ENCODE data around the gene TMEM51. TPM values are rescaled to one million over a fixed set of nuclear protein-coding genes. Genes with fewer than 3 reads are reported as not detected.

The TMEM51 gene
- total RNA-seq, 4 donors from 2014 or later: 6.4 to 12.2 (median 10.6) TPM

GRCh38 chr1:15211424-15211823 lies 57.9 kb downstream of the TMEM51 start:
- no peak for DNase-seq (ENCODE audit: low spot score in 2 of 2)
- Histone ChIP-seq H3K4me1 (peaks cover 22% of the 10 kb centered on the region), H3K9me3 (no peaks in the 10 kb centered on the region), H3K27ac (no peak overlapping the region), H3K27me3 (no peaks in the 10 kb centered on the region), H3K36me3 (no peaks in the 10 kb centered on the region), H3K4me3 (no peak overlapping the region)
- WGBS: 92% methylated on average over 3 of the region's 3 CpGs
- TF ChIP-seq CTCF (IDR thresholded peaks at IDR 0.05) (no peak), EP300 (IDR thresholded peaks at IDR 0.05) (no peak), POLR2A (IDR thresholded peaks at IDR 0.05) (no peak), POLR2AphosphoS5 (IDR thresholded peaks at IDR 0.05) (no peak)

DNA sequence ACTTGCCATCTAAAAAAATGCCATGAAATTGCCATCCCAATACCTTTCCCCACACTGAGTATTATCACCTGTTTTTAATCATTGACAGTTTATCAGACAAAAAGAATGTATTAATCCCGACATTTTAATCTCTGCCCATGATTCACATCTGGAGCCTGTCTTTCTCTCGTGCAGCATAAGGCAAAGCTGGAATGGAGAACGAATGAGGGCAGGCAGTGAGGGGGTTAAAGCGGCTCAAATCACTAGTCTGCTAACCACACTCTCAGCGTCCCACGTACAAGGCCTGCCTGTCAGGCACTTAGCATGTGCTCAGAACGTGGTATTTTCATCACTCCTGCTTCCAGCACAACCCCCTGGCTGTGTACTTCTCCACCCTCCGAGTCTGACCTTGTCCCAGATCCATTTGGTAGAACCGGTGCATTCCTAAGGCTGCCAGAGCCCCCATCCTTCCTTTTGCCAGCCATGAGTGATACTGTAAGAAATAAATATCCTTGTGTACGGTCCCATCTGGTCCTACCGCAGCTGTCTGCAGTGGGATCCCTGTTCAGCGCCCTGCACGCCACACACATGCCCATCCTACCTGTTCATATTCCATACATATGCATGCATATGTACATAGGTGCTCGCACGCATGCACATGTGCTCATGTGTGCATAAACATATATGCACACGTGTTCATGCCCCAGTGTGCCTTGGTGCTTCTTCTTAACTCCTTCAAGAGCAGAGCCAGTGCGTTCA lies 58.8 kb downstream of the TMEM51 start:
- no peaks in the 10 kb centered on the region for H3K9me3 ChIP-seq
- H3K4me1 ChIP-seq: peaks cover 22% of the 10 kb centered on the region
- H3K27ac ChIP-seq: no peak overlapping the region
- TF ChIP-seq CTCF (IDR thresholded peaks at IDR 0.05) (no peak), POLR2AphosphoS5 (IDR thresholded peaks at IDR 0.05) (no peak), EP300 (IDR thresholded peaks at IDR 0.05) (no peak), POLR2A (IDR thresholded peaks at IDR 0.05) (no peak)
- no peaks in the 10 kb centered on the region for H3K36me3 ChIP-seq
- H3K4me3 ChIP-seq: no peak overlapping the region
- no peak for DNase-seq (ENCODE audit: low spot score in 2 of 2)
- 76% methylated on average over 17 of the region's 17 CpGs for WGBS
- H3K27me3 ChIP-seq: no peaks in the 10 kb centered on the region

DNA sequence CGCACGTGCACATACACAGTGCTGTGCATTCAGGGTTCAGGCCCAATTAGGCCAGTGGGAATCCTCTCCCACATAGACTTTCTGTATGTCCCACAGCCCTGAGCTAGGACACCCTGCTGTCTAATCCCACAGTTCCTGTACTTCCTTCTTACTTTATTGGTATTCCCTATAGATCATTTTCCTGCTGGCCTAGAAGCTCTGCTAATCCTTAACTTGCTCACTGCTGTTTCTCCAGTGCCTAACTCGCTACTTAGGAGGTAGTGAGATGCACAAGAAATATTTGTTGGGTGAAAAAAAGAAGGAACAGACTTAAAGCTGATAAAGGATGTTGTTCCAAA lies 59.4 kb downstream of the TMEM51 start:
- Histone ChIP-seq H3K9me3 (no peaks in the 10 kb centered on the region), H3K27me3 (no peaks in the 10 kb centered on the region), H3K36me3 (no peaks in the 10 kb centered on the region), H3K4me1 (peaks cover 20% of the 10 kb centered on the region), H3K4me3 (no peak overlapping the region), H3K27ac (no peak overlapping the region)
- 95% methylated on average over 3 of the region's 3 CpGs for WGBS
- TF ChIP-seq POLR2A (IDR thresholded peaks at IDR 0.05) (no peak), POLR2AphosphoS5 (IDR thresholded peaks at IDR 0.05) (no peak), EP300 (IDR thresholded peaks at IDR 0.05) (no peak), CTCF (IDR thresholded peaks at IDR 0.05) (no peak)
- no peak for DNase-seq (ENCODE audit: low spot score in 2 of 2)

DNA sequence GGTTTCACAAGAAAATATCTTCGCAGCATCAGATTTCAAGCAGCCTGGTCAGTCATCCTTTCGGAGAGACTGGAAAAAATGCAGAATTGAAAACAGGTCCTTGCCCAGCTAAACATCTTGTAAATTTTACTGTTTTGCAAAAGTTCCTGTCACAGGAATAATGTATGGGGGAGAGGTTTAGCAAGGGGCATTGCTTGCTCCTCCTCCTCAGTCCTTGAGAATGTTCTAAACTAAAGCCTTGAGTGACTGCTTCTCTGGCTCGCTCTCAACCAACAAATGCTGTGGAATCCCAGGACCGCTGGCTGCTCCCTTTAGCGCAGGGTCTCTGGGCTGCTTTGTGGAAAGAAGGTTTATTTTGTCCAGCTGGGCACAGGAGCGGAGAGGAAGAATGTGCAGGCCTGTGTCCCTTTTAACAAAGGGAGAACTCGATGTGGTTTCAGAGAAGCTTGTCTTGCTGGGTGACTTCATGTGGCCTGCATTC lies 59.8 kb downstream of the TMEM51 start:
- no peak for DNase-seq (ENCODE audit: low spot score in 2 of 2)
- Histone ChIP-seq H3K9me3 (no peaks in the 10 kb centered on the region), H3K27me3 (no peaks in the 10 kb centered on the region), H3K4me1 (peaks cover 17% of the 10 kb centered on the region), H3K27ac (no peak overlapping the region), H3K36me3 (no peaks in the 10 kb centered on the region), H3K4me3 (no peak overlapping the region)
- WGBS: 81% methylated on average over 7 of the region's 7 CpGs
- TF ChIP-seq EP300 (IDR thresholded peaks at IDR 0.05) (no peak), POLR2AphosphoS5 (IDR thresholded peaks at IDR 0.05) (no peak), POLR2A (IDR thresholded peaks at IDR 0.05) (no peak), CTCF (IDR thresholded peaks at IDR 0.05) (no peak)

- Histone ChIP-seq H3K9me3 (no peaks in the 10 kb centered on the region), H3K27me3 (no peaks in the 10 kb centered on the region), H3K4me3 (no peak overlapping the region), H3K4me1 (peaks cover 17% of the 10 kb centered on the region), H3K27ac (no peak overlapping the region), H3K36me3 (no peaks in the 10 kb centered on the region)
- no peak for DNase-seq (ENCODE audit: low spot score in 2 of 2)
- 79% methylated on average over 15 of the region's 19 CpGs for WGBS
- TF ChIP-seq POLR2A (IDR thresholded peaks at IDR 0.05) (no peak), CTCF (IDR thresholded peaks at IDR 0.05) (no peak)
Observed at GRCh38 chr1:15214527-15214926, 61.0 kb downstream of the TMEM51 start.
